HPDE6-E6E7 (cell line): Measurements from ENCODE around the gene ECE1.
A peak's percentile ranks its signal among the peaks of the same experiment; 100 is the strongest.

Experiments used
- DNase-seq: peaks from one replicate; pipeline ENCODE4 v3.0.0; 2011; ENCODE audit warnings: missing footprints; ENCODE audit errors: extremely low spot score

Gene ECE1

GRCh38 chr1:21255284-21255942 lies 34.9 kb downstream of the ECE1 start:
- peak; percentile 66 for DNase-seq

- no peak for DNase-seq
These were observed 35.8 kb downstream of the ECE1 start for GRCh38 chr1:21254335-21254951.

GRCh38 chr1:21251773-21252471 lies 38.3 kb downstream of the ECE1 start:
- DNase-seq, result peak; percentile 94

- DNase-seq, result no peak
These were observed 40.2 kb downstream of the ECE1 start for GRCh38 chr1:21249940-21250493.

GRCh38 chr1:21247892-21248715 lies 42.2 kb downstream of the ECE1 start:
- no peak for DNase-seq

GRCh38 chr1:21246905-21247642 lies 43.2 kb downstream of the ECE1 start:
- no peak for DNase-seq

GRCh38 chr1:21245688-21246229 lies 44.5 kb downstream of the ECE1 start:
- no peak for DNase-seq

- DNase-seq, result no peak
These were observed 45.1 kb downstream of the ECE1 start for GRCh38 chr1:21244986-21245687.

- no peak for DNase-seq
These were observed 46.1 kb downstream of the ECE1 start for GRCh38 chr1:21244154-21244553.

- no peak for DNase-seq
These were observed 47.4 kb downstream of the ECE1 start for GRCh38 chr1:21242846-21243245.

GRCh38 chr1:21241771-21242581 lies 48.3 kb downstream of the ECE1 start:
- DNase-seq, result no peak

- DNase-seq, result no peak
These were observed 49.6 kb downstream of the ECE1 start for GRCh38 chr1:21240706-21241105.

GRCh38 chr1:21239221-21239620 lies 51.0 kb downstream of the ECE1 start:
- no peak for DNase-seq

- DNase-seq, result peak; percentile 58
These were observed 52.0 kb downstream of the ECE1 start for GRCh38 chr1:21238141-21238800.

GRCh38 chr1:21237446-21238088 lies 52.7 kb downstream of the ECE1 start:
- DNase-seq, result no peak

- no peak for DNase-seq
These were observed 54.1 kb downstream of the ECE1 start for GRCh38 chr1:21236178-21236577.

- DNase-seq, result no peak
These were observed 55.5 kb downstream of the ECE1 start for GRCh38 chr1:21234779-21235178.

- DNase-seq, result no peak
These were observed 56.8 kb downstream of the ECE1 start for GRCh38 chr1:21233490-21233889.
